NCI-H774 (cell line): ENCODE data around the gene ICA1.
"Not testable (repeated sequence)": the region's sequence is repeated elsewhere in the genome, so short reads cannot be mapped to it uniquely, and the experiment has no call there.

Source experiments
- DNase-seq: peaks from one replicate; lab custom pipeline; 2025; lab: John Stamatoyannopoulos, UW

Gene ICA1

GRCh38 chr7:8101292-8101691, 160.7 kb downstream of the ICA1 start:
- not testable (repeated sequence) for DNase-seq

DNA sequence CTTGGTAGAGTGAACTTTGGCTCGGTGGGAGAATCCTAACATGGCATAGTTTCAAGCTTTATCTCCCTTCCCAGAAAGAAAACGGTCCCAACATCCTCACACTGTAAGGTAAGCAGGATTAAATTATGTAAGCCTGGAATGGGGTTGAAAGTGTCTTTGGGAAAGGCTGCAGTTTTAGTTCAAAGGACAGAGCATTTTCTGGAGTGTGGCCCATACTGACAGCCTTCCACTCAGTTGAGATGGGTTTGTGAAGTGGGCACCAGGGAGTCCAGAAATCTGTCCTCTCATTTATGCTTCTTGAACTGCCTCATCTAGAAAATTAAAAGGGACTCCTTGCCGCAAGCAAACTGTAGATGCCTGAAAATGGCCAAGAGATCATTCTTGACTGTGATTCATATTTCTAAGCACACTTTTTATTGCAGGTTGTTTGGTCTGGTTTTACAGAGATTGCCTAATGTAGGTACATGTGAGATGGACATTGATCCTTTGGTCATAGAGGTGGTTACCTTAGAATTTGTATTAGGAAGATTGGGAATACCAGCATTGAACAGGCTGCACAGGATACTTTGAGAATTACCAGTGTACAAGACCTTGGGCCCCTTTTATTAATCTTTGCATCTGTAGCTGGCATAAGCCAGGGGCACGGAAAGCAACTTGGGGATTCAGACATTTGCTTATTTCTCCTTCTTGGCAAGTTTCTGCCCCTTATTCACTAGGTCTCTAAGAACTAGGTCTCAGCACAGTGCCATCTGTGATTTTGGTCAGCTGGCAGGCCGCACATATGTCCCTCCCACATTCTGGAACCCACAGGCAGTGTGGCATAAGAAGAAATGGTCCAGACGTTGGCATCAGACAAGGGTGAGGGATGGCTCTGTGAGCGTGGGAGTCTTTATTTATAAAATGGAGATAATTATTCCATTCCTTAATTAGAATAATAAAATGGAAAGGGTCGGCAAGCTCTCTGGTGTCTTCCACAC, 167.5 kb downstream of the ICA1 start:
- no peak for DNase-seq

DNA sequence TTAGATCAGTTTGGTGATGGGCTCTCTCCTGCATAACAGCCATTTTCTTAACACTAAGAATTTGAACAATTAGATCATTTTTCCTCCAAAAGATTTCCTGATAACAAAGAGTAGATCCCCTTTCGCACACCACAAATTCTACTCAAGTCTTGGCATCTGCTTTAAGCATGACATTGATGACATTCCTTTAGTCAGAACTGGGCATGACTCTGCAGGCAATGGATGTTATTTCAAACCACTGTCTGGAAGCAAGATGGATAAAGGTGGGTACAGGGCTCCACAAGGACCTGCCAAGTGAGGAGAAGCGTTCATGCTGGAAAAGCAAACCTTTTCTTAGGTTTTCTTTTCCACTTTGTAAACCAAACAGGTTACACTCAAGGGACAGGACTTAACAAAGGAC, 169.8 kb downstream of the ICA1 start:
- no peak for DNase-seq

DNA sequence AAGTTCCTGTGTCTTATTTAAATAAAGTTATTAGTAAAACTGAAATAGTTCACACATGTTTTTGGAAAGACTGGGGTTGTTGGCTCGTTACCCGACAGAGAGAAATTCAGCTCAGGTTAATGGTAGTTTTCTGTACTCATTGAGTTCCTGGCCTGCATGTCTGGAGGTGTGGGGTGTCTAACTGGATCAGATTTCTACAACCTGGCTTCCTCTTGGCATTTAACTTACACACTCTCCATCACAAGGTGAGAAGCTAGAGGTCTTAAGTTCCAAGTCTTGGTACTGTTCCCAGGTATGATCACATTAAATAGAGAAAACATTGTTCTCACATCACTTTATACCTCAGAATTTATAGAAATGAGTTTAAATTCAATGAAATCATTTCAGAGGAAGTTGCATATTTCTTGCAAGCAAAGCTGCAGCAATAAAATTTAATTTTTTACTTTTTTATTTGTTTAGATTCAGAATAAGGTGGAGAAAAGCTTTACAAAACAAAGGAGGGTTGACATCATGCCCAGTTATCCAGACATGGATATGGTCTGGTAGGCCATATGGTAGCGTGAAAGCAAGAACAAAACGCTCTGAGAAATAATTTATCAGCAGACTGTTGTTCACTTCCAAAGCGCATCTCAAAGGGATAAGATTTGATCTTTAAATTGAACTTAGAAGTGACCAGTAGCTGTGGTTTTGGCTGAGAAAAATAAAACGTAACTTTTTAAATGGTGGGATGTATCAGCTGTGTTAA, 172.8 kb downstream of the ICA1 start:
- no peak for DNase-seq

DNA sequence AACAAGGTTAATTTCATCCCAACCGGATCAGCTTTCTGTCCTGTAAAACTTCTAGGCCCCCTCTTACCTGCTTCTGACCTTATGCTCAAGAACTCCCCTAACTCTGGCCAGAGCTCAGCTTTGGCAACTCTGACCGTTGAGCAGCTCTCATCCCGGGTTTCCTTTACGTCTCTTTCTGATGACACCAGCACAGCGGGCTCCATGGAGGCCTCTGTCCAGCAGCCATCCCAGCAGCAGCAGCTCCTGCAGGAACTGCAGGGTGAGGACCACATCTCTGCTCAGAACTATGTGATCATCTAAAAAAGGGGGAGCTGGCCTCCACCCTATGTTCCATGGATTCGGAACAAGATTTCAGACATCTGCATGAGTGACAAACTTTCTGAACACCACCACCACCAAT, 175.7 kb downstream of the ICA1 start:
- DNase-seq, result no peak

- DNase-seq, result no peak
Measured at GRCh38 chr7:8085420-8085819, 176.5 kb downstream of the ICA1 start.

- no peak for DNase-seq
Measured at GRCh38 chr7:8084836-8085235, 177.1 kb downstream of the ICA1 start.

GRCh38 chr7:8082762-8083161, 179.2 kb downstream of the ICA1 start:
- no peak for DNase-seq

- no peak for DNase-seq
Measured at GRCh38 chr7:8078418-8078817, 183.5 kb downstream of the ICA1 start.

DNA sequence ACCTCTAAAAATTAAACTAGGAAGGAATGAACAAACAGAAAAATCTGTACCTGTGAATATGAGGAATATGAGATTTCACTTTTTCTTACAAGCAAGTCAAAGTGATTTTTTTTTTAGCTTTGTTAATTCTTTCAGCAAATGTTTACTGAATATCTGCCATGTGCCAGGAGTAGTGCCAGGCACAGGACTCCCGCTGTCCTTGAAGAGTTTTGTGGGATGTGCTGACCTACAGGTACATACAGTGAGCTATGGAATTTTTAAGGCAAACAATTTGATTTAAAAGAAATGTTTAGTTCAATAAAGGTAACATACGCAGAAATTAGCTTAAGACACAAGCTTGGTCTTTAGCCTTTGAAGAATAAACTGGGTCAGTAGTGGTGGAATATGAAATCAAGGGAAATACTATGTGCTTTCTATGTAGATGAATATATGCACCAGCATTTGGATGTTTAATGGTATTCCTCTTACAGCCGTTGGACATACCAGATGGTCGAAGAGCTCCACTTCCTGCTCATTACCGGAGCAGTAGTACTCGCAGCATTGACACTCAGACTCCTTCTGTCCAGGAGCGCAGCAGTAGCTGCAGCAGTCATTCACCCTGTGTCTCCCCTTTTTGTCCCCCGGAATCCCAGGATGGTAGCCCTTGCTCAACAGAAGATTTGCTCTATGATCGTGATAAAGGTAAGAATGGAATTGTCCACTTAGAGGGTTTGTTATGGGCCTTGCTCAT, 191.4 kb downstream of the ICA1 start:
- no peak for DNase-seq

DNA sequence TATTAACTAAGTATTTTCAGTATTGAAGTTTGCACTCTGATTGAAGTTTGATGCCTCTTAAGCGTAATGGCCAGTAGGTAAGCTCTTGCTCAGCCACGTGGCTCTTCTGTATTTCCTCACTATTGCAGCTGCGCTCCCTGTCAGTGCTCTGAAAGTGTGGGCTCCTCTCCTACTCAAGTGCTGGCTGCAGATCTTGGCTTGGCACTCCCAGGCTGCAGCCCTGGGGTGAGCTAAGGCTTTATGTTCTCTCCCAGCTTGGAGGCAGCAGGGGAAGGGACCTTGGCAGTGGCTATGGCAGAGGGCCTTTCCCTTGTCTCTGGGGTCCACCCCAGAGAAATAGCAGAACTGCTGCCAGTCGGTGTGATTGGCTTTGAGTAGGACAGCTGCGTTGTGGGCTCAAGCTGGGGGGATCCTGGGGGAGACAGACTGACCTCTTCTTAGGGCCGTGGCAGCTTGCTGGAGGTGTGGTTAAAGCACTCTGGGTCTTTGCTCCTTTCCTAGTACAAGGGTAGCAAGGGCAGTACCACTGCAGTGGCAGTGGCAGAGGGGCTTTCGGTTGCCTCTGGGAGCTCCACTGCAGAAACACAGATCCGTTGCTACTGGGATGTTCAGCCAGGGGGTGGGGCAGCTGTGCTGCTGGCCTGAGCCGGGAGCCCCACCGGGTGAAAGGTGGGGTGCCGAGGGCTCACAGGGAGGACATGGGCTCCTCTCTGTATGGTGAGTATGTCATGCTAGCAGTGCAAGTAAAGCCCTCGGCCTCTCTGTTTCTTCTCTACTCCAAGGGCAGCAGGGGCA, 192.9 kb downstream of the ICA1 start:
- DNase-seq, result no peak

DNA sequence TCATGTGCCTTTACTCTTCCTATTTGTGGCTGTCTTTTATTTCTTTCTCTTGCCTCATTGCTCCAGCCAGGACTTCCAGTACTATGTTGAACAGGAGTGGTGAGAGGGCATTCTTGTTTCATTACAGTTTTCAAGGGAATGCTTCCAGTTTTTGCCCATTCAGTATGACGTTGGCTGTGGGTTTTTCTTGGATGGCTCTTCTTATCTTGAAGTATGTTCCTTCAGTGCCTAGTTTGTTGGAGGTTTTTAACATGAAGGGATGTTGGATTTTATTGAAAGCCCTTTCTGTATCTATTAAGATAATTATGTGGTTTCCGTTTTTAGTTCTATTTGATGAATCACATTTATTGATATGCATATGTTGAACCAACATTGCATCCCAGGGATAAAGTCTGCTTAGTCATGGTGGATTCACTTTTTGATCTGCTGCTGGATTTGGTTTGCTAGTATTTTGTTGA, 196.6 kb downstream of the ICA1 start:
- DNase-seq, result no peak

DNA sequence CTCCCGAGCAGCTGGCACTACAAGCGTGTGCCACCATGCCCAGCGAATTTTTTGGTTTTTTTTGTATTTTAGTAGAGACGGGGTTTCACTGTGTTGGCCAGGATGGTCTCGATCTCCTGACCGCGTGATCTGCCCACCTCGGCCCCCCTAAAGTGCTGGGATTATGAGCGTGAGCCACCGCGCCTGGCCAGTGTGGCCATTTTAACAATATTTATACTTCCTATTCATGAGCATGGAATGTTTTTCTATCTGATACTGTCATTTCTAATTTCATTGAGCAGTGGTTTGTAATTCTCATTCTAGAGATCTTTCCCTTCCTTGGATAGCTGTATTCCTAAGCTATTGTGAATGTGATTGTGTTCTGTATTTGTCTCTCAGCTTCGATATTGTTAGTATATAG, 197.1 kb downstream of the ICA1 start:
- DNase-seq, result no peak

DNA sequence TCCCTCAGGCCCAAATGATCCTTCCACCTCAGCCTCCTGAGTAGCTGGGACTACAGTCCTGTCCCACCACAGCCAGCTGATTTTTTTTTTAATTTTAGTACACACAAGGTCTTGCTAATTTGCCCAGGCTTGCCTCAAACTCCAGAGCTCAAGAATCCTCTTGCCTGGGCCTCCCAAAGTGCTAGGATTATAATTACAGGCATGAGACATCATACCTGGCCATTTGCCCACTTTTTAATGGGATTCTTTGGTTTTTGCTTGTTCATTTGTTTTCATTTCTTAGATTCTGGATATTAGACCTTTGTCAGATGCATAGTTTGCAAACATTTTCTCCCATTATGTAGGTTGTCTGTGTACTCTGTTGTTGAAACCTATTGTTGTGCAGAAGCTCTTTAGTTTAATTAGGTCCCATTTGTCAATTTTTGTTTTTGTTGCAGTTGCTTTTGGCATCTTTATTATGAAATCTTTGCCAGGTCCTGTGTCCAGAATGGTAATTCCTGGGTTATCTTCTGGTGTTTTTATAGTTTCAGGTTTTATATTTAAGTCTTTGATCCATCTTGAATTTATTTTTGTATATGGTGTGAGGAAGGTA, 198.2 kb downstream of the ICA1 start:
- peak; percentile 59 for DNase-seq

GRCh38 chr7:8063300-8063699, 198.7 kb downstream of the ICA1 start:
- not testable (repeated sequence) for DNase-seq
